Choroid plexus epithelial cell (primary cell): ENCODE results near the gene RGS17.

Experiments
- DNase-seq: peaks from one replicate; pipeline ENCODE4 v3.0.0-alpha.2; 2010; ENCODE audit warnings: low read depth
- H3K4me3 ChIP-seq: 2 replicates; pipeline ENCODE4 v1.5.1; 2011; ENCODE audit warnings: low read depth, mild to moderate bottlenecking, control low read depth, low read length, moderate library complexity
- CTCF ChIP-seq: conservative IDR thresholded peaks from 2 replicates; pipeline ENCODE4 v1.5.1; 2011; ENCODE audit warnings: low read depth, mild to moderate bottlenecking, control low read depth, inconsistent platforms, low read length, moderate library complexity

RGS17 gene

GRCh38 chr6:153058909-153059308 is 72.2 kb downstream of the RGS17 start:
- no peak for TF ChIP-seq CTCF
- peak; percentile 17 for DNase-seq
- no peak overlapping the region for H3K4me3 ChIP-seq

- DNase-seq = peak; percentile 13
- no peak overlapping the region for H3K4me3 ChIP-seq
- TF ChIP-seq CTCF = no peak
These were observed 72.8 kb downstream of the RGS17 start for GRCh38 chr6:153058291-153058690.

GRCh38 chr6:153056308-153056707 is 74.8 kb downstream of the RGS17 start:
- TF ChIP-seq CTCF = no peak
- no peak overlapping the region for H3K4me3 ChIP-seq
- no peak for DNase-seq

- TF ChIP-seq CTCF = no peak
- H3K4me3 ChIP-seq = no peak overlapping the region
- DNase-seq = no peak
These were observed 79.3 kb downstream of the RGS17 start for GRCh38 chr6:153051801-153052200.

GRCh38 chr6:153048631-153049030 is 82.5 kb downstream of the RGS17 start:
- no peak overlapping the region for H3K4me3 ChIP-seq
- DNase-seq = no peak
- TF ChIP-seq CTCF = no peak

- no peak for DNase-seq
- no peak overlapping the region for H3K4me3 ChIP-seq
- TF ChIP-seq CTCF = no peak
These were observed 83.7 kb downstream of the RGS17 start for GRCh38 chr6:153047386-153047785.

DNA sequence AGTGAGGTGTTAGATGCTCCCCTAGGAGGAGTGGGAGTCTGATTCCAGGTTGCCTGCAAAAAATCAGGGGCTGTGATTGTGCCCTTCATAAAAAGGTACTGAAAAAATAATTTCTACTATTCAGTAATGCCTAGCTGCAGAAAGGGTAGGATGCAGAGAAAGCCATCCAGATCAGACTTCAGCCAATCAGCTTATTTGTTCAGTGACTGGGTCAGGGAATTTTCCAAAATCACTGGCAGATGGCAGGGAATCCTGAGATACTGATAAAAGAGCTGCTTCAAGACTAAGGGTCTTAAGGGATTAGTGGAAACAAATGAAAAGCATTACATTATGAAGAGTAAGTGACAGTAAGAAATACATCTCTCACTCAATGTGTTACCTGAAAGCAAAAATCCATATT is 85.8 kb downstream of the RGS17 start:
- DNase-seq = no peak
- no peak for TF ChIP-seq CTCF
- no peak overlapping the region for H3K4me3 ChIP-seq
